Iris pigment epithelial cell (primary cell): ENCODE measurements around the gene ERCC6.

Experiments
- DNase-seq: peaks from one replicate; pipeline ENCODE4 v3.0.0-alpha.2; 2011; ENCODE audit warnings: low read depth

ERCC6 gene

DNA sequence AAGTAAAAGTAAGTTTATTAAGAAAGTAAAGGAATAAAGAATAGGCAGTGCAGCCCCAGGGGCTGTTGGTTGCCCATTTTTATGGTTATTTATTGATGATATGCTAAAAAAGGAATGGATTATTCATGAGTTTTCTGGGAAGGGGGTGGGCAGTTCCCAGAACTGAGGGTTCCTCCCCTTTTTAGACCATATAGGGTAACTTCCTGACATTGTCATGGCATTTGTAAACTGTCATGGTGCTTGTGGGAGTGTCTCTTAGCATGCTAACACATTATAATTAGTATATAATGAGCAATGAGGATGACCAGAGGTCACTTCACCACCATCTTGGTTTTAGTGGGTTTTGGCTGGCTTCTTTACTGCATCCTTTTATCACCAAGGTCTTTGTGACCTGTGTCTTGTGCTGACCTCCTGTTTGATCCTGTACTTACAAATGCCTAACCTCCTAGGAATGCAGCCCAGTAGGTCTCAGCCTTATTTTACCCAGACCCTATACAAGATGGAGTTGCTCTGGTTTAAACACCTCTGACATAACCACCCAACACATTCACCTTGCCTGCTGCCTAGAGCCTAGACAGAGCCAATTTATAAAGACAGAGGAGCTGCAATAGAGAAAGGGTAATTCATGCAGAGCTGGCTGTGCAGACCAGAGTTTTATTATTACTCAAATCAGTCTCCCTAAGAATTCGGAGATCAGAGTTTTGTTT lies 10.9 kb upstream of the ERCC6 start:
- no peak for DNase-seq

DNA sequence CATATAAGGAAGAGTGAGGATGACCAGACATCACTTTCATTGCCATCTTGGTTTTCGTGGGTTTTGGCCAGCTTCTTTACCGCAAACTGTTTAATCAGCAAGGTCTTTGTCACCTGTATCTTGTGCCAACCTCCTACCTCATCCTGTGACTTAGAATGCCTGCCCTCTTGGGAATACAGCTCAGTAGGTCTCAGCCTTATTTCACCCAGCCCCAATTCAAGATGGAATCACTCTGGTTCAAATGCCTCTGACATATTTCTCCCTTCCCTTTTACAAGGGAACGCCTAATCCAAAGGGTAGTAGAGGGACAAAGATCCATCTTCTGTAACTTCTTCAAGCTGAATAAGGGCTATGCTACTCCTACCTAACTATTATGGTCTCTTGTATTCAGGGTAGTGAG lies 4.7 kb upstream of the ERCC6 start:
- no peak for DNase-seq

DNA sequence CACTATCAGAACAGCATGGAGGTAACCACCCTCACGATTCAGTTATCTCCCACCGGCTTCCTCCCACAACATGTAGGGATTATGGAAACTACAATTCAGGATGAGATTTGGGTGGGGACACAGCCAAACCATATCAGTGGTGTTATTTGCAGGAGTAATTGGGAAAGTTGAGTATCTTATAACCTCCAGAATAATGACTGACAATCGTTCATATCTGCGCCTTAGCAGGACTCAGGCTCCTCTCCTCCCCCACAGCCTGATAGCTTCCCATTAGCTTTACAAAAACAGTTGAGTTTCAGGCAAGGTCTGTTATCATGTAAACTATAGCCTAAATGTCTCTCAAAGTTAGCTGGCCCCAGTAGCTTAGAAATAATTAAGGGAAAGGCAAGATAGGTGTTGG lies 3.4 kb upstream of the ERCC6 start:
- no peak for DNase-seq

DNA sequence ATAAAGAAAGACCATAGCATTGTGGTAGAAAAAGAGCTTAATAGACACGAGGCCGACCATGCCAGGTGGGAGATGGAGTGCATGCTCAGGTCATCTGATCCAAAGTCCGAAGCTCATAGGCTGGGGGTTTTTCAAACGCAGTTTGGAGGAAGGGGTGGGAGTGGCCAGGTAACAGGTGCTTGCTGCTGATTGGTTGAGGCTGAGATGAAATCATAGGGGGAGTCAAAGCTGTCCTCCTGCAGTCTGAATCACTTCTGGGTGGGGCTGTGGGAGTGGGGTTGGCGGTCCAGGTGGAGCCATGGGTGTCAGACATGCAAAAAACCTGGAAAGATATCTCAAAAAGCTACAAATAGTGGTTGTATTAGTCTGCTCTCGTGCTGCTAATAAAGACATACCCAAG lies 2.8 kb upstream of the ERCC6 start:
- no peak for DNase-seq

DNA sequence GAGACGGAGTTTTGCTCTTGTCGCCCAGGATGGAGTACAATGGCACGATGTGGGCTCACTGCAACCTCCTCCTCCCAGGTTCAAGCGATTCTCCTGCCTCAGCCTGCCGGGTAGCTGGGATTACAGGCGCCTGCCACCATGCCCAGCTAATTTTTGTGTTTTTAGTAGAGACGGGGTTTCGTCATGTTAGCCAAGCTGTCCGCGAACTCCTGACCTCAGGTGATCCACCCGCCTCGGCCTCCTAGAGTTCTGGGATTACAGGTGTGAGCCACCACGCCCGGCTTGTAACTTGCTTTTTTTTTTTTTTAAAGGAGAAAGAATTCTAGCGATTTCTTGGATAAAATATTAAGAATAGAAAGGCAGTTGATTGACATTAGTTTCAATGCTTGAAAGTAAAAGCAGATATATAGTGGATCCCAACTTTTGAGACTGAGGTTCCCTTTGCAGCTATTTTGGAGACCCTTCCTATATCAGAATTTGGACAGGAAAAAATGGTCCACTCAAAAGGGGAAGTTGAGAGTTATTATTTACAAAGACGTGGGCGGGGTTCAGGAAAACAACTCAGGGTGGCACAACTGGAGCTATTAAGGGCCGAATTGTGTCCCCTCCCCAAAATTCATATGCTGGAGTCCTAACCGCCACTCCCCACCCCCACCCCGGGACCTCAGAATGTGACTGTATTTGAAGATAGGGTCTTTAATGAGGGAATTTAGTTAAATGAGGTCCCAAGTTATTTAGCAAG lies 1.3 kb upstream of the ERCC6 start:
- DNase-seq: no peak

DNA sequence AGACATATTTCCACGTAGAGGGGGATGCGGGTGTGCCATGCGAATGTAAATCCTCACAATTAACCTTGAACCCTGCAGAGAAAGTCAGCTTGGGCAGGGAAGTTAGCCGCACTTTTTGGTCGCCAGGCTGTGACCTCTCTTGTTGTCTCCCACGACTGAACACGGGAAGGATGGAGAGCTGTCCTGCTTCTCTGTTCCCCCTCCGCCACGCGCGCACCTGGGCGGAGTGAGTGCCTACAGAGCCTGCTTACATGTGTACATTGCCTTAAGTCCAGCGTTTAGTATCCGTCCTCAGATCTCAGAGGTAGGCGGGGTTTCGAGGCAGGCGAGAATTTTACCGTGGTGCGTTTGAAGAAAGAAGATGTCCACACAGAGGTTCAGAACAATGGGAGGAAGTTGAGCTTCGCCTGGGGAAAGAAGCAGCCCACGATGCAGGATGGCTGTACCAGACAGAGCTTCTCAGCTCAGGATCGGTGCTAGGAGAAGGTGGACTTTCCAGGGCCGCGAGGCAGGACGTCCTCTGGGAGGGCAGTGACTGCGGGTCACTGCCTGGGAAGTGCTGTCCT lies 482 bp upstream of the ERCC6 start:
- peak; percentile 78 for DNase-seq

DNA sequence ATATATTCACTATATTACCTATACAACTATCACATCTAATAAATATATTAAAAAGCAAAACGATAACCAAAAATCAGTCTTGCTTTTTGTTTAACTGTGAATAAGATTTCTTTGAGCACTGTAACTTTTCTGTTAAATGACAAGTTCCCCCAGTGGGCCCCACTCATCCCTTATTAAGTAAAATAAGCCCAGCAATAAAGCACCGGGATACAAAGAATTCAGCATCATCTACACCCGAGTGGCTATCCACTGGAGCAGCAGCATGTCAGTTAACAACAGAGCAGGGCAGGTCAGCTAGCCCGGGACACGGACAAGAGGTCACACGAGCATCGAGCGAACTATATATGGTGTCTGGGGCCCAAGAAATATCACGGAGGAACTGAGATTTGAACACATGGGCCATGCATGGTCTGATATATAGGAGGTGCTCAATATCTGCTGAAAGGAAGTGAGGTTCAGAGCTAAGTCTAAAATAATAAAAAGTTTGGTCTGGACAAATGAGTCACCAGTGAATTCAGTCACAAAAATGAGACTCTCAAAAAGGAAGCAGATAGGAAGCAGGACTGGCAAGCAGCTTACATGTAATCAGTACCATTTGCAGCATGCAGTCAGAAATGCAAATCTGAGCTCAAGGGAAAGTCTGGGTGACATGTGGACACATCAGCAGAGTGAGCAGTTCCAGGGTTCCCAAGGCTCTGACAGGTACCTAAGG lies 4.1 kb downstream of the ERCC6 start:
- peak; percentile 81 for DNase-seq

DNA sequence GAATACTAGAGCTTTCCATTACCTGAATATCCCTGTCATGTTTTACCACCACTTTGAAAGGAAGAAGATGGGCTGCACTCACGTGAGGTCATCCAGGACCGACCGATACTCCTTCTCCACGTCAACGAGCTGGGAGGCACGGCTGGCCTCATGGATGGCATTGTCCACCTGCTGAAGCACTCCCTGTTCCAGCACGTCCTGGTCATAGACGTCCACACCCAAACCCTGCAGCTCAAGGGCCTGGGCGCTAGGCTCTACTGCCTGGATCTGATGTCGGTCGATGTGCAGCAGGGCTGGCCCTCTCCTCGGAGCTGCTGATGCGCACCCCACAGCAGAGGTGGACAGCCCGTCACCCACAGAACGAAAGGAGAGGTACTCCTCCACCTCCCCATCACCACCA lies 6.5 kb downstream of the ERCC6 start:
- no peak for DNase-seq

DNA sequence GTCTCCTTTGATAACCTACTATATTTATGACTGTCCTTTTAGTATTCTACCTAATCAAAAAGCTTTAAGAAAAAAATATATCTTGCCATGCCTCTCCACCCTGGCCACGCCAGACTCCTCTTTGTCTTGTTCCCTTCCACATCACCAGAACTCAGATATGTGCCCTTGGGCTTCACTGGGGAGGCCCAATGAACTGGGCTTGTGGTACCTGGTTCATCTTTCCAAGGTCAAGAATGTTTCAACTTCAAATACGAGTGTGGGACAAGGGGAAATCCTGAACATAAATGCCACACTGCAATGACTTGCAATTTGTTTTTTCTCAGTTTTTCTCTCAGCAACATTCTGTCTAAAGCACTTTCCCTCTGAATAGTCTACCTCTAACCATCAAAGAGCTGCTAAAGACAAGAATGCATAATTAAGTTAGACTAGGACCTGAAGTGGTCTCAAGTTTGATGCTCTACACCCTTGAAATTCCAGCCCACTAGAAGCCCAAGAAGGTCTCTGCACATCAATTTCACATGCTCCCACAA lies 9.9 kb downstream of the ERCC6 start:
- DNase-seq: no peak

DNA sequence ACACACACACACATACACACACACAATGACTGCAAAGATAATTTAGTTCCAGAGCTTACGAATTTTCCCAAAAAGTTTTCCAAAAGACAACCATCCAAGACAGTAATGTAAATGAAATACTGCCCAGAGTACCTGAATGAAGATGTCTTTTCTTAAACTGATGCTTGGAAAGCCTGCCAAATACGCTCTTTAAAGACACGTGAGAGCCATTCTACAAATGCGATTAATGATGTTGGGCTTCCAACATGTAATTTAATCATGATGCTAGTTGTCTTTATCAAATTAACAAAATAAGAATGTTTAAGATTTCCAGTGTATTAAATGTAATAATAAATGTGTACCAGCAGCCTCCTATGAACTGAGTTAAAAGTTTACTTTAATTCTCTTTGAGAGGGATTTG lies 11.1 kb downstream of the ERCC6 start:
- DNase-seq: no peak

DNA sequence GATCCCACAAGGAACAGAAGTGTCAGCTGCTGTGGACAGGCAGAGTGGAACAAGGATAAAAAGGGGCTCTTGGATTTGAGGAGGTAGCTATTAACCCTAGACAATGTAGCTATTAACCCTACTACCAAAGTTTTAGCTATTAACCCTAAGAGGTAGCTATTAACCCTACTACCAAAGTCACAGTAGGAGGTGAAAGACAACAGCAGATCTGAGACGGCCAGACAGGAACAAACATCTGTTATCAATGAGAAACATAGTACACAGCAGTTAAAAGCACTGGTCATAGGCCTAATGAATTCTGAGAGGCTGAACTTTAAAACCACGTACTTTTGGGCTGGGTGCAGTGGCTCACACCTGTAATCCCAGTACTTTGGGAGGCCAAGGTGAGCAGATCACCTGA lies 11.9 kb downstream of the ERCC6 start:
- no peak for DNase-seq

DNA sequence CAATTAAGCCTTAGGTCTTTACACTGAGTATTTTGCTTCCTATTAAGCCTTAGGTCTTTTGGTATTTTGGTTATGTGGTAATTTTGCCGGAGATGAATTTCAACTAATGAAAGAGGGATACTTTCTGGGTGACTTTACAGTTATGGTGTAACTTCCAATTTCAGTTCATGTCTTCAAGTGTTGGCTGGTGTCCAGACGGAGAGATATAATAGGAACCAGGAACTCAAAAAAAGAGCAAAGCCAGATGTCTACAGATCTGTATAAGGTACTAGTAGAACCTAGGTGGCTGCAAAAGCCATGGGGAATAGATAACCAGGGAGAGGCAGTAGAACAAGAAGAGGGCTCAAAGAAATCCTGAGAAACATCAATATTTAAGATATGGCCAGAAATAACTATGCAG lies 12.3 kb downstream of the ERCC6 start:
- DNase-seq: peak; percentile 64

DNA sequence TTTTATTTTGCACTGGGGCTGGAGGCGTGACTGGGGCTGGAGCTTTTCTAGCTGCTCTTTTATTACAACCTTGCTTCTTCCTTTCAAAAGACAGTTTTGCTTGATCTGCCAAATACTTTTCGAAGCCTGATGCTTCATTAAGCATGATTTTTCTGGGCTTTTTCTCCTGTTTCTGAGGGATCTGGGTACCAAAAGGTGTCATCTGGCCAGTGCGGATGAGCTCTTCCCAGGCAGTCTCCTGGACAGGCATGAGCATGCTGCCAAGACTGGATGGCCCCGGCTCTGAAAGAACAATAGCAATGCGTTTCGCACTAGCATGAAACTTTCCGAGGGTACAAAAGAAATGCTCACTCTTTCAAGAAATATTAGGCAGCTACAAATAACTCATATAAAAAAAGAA lies 14.4 kb downstream of the ERCC6 start:
- DNase-seq: no peak

DNA sequence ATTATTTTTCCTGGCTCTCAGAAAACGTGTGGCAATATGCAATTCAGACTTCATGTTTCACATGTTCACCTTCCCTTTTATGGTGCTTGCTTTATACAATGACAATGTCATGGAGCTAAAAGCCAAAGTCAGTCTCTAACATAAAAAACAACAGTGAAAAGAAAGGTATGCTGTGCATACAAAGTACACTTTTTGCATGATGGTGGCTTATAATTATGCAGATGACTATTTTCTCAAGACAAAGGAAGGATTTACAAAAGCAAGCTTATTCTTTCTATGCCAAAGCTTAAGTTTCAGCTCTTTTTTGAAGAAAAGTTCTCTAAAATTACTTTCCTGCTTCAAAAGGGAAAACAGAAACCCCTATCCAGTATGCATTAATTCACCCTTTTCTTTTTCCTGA lies 15.6 kb downstream of the ERCC6 start:
- no peak for DNase-seq

DNA sequence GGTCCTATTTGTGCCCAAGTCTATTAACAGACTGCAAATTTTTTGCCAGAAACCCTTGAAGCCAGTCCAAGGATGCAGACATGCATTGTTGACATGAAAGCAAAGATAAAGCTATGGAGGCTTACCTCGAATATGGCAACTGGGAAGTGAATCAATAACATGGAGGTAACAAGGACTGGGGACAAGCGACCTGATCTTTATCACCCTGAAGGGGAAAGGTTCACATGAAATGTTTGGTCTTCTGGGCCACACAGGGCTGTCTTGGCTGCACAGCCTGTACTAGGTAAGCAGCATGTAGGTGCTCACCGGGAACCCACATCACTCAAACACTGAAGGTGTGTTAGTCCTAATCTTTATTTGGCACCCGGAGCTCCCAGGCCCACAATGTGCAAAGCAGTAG lies 17.9 kb downstream of the ERCC6 start:
- no peak for DNase-seq

DNA sequence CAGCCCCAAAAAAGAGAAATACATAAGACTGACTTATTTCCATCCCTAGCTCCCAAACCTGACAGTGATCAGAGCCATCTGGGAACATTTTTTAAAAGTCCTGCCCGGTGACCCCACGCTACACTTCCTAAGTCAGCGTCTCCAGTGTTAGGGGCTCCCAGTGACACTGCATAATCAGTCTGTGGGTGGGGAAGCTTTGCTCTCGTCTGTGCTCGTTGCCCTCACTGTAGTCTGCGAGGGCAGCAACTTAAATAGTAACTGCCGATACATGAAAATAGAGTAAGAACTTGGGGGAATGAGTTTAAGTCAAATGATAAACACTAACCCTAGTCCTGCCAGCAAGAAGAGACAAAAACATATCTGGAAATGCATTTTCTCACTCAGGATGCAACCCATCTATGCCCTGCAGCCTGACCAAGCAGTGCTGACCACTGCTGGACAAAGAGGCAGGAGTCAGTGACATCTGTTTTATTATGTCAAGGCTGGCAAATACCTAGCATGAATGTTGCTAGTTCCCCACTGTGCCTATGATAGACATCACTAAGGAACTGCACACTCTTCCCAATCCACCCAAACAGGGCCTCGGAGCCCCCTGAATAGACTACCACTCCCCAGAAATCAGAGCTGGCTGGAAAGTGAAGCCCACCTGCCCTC lies 18.7 kb downstream of the ERCC6 start:
- DNase-seq: no peak

DNA sequence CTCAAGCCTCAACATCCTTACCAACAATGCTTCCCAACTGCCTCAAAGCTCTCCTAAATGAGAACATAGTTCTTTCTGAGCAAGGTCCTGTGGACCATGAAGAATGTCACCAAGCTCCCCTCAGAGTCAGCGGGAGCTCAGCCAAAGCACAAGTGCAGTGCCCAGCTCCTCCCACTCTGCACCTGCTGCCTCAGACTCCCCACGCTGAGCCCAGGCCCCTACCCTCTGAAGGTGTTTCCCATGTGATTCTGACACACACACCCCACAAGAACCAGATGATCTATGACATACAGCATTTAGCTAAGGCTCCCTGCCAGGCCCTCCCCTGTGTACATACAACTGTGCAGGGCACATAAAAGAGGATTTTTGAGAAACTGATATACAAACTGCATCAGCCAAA lies 19.2 kb downstream of the ERCC6 start:
- no peak for DNase-seq

DNA sequence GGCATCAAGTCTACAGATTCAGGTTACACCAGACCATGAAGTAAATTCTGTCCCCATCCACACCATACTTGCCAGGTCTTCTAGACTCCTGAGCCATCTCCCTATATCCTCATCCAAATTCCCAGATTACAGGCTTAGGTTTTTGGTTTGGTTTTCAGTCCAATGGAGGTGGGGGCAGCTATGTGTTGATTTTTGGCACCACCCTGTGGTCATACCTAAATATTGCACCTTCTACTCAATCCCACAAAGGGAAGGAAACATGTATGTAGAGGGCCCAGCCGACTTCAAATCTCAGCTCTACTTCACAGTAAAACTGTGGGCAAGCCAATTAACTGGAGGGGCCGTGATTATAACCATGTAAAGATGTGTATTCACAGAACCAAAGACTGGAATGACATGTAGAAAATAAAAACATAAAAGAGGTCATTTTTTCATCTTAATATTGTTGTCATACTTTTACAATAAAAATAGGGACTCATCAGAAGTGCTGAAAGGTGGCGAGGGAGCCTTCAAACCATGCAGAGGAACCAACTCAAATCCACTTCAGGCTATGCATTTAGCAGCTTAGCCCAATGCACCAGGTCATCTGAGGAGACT lies 19.8 kb downstream of the ERCC6 start:
- DNase-seq: peak; percentile 56

DNA sequence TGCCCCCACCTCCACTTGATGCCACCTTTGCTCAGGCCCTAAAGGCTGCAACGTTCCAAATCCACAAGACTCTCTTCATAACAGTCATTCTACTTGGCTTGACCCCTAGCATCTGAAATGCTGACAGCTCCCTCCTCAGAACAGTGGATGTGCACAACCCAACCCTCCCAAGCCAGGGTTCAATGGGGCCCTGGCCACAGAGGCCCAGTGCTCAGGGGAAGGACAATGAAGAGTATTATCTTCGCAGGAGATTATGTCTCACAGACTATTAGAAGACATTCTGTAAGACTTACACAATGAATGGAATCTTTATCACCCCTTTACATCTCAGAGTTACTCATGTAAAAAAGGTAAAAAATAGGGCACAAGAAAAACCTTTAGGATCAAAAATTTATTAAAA lies 20.4 kb downstream of the ERCC6 start:
- no peak for DNase-seq

DNA sequence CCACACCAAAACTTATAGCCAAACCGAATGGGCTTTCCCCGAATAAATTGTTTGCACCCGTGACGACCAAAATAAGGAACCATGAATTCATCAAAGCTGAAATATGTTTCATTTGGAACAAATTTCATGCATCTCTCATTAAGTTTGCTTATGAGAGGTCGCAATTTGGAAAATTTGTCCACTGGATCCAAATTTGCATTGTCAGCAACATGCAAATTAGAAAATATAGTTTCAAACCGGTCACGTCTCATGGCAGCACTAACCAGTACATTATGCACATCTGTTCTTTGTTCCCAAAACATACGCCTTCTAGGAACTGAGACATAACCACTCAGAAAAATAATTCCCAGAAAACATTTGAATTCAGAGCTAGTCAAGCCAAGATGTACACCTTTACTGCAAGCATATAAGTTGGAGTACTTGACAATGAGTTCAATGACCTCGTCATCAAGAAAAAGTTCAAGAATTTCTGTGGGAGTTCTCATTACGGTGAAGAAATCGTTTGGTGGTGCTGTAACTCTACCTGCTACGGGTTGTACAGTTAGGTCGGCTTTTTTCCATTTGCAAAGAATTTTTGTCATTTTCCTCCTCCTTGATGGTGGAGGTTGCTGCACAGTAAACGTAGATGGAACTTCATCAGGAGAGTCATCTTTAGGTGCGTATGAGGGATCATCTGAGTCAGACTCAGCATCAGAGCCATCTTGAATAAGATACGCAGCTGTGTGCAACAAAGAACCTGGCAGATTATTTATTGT lies 22.5 kb downstream of the ERCC6 start:
- DNase-seq: no peak
